ENCODE measurements around the gene SH3GL2. TPM values are rescaled to one million over a fixed set of nuclear protein-coding genes. Genes with fewer than 3 reads are reported as not detected.
A peak's percentile ranks its signal among the peaks of the same experiment; 100 is the strongest.

The SH3GL2 gene
- 0.34 to 0.51 TPM (median 0.38 TPM) in 3 replicates for total RNA-seq

DNA sequence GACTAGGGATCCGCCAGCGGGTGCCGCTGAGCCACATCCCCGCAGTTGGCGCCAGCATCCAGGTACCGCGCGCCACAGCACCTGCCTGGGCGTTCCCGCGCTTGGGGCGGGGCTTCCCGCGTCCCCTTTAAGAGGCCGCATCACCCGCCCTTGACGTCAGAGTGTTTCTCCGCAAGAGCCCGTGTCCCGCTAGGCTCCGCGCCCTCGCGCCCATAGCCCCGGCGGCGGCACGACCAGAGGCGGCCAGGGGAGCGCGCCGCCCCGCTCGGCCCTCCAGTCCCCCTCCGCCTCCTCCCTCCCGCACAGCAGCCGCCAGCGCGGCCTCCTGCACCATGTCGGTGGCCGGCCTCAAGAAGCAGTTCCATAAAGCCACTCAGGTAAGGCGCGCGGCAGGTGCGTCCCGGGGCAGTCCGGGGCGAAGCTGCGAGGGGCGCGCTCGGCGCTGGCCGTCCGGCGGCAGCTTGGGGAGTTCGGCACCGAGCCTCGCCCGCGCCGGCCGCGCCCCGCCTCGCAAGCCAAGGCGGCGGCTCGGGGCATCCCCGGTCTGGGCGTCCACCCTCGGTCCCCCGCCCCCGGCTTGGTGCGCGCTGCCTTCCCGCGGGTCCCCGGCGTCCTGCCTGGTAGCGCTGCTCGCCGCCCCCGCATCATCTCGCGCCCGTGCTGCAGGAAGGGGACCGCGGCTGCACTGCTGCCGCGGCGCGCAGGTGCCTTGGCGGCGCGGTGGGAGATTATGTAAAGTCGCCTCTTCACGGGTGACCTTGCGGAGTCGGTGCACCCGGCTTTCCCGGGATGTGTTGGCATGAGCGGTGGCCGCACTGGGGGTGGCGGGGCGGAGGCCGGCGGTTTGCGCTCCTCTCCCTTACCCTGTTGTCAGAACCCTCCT, at the start of gene SH3GL2:
Gene SH3GL2 (plus strand): TSS at position 156 of the 883 bp plus-strand sequence.
- Mint-ChIP-seq H3K4me1 (peaks cover 8% of the 10 kb centered on the region), H3K4me3 (peak within 1 kb of the TSS; percentile 69), H3K36me3 (no peaks in the 10 kb centered on the region), H3K9me3 (peaks cover 3% of the 10 kb centered on the region), H3K27me3 (ENCODE audit: low read depth) (peaks cover 84% of the 10 kb centered on the region), H3K27ac (no peak within 1 kb of the TSS)
- peak; percentile 28 to 61 for DNase-seq (ENCODE audit: low spot score in 2 of 2, unreplicated experiment in 2 of 2)
- TF ChIP-seq, protein P1, sequence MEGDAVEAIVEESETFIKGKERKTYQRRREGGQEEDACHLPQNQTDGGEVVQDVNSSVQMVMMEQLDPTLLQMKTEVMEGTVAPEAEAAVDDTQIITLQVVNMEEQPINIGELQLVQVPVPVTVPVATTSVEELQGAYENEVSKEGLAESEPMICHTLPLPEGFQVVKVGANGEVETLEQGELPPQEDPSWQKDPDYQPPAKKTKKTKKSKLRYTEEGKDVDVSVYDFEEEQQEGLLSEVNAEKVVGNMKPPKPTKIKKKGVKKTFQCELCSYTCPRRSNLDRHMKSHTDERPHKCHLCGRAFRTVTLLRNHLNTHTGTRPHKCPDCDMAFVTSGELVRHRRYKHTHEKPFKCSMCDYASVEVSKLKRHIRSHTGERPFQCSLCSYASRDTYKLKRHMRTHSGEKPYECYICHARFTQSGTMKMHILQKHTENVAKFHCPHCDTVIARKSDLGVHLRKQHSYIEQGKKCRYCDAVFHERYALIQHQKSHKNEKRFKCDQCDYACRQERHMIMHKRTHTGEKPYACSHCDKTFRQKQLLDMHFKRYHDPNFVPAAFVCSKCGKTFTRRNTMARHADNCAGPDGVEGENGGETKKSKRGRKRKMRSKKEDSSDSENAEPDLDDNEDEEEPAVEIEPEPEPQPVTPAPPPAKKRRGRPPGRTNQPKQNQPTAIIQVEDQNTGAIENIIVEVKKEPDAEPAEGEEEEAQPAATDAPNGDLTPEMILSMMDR (IDR thresholded peaks at IDR 0.05; ENCODE audit: unreplicated experiment): no peak

DNA sequence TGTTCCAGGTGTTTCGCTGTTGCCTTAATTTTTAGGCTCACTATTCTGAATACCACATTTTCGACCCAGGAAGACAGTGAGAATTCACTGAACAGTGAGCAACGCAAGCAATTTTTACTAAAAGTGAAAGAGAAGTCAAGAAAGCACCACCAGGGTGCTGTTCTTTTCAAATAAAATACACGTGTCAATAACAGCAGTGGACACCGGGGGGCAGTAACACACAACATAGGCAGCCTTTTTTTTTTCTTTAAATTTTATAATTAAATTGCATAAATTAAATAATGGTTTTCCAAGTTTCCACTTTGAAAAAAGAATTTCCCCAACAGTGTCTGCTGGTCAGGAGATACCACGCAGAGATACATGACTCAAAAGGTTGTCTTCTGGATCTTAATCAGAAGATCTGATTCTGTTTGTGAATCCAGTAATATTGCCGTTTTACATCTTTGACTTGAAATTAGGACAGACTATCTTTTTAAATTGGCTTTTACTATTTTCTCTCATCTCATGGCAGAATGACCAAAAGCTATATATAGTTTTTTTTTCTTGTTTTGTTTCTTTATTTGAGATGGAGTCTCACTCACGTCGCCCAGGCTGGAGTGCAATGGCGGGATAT, 47.1 kb upstream of the SH3GL2 start:
- TF ChIP-seq, protein P1 (IDR thresholded peaks at IDR 0.05; ENCODE audit: unreplicated experiment): peak; percentile 90
- H3K4me1 Mint-ChIP-seq: no peaks in the 10 kb centered on the region
- peaks cover 21% of the 10 kb centered on the region for H3K27me3 Mint-ChIP-seq (ENCODE audit: low read depth)
- no peak overlapping the region for H3K4me3 Mint-ChIP-seq
- H3K9me3 Mint-ChIP-seq: no peaks in the 10 kb centered on the region
- no peak overlapping the region for H3K27ac Mint-ChIP-seq
- no peaks in the 10 kb centered on the region for H3K36me3 Mint-ChIP-seq
- peak in 1 of 2 experiments; percentile 63 for DNase-seq (ENCODE audit: low spot score in 2 of 2, unreplicated experiment in 2 of 2)

DNA sequence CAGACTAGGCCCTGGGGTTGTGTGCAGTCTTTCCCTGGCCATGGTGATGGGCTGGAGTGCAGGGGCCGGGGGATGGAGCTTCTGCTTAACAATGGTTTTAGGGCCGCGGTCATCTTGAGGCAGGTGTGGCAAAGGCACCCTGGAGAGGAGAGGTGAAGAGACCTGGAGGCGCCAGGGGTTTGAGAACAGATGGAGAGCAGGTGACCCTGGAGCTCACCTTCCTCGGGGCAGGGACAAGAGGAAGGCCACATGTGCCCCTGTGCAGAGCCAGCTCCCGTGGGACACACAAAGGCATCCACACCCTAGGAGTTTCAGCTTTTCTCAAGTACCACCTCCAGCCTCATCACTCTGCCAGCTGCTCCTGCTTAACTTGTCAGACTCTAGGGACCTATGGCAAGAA, 46.4 kb upstream of the SH3GL2 start:
- Mint-ChIP-seq H3K27ac (no peak overlapping the region), H3K27me3 (ENCODE audit: low read depth) (peaks cover 18% of the 10 kb centered on the region), H3K36me3 (no peaks in the 10 kb centered on the region), H3K4me3 (no peak overlapping the region), H3K4me1 (no peaks in the 10 kb centered on the region), H3K9me3 (no peaks in the 10 kb centered on the region)
- DNase-seq (ENCODE audit: low spot score in 2 of 2, unreplicated experiment in 2 of 2): no peak
- TF ChIP-seq, protein P1 (IDR thresholded peaks at IDR 0.05; ENCODE audit: unreplicated experiment): no peak

DNA sequence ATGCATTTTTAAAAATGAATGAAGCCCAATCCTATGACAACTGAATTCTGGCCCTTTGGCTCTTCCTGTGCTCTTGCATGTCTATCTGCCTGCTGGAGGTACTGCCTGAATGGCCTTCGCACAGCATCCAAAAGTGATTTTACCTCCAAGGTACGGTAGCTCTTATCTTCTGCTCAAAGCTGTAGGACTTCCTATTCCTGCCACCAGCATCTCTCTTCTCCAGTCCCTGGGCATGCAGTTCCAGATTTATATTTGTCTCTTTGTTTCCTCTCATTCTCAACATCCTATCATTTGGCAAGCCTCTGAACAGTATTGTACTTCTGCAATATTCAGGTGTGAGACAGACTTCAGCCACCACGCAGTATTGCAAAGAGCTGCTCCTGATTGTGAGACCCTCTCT, 43.7 kb upstream of the SH3GL2 start:
- DNase-seq (ENCODE audit: low spot score in 2 of 2, unreplicated experiment in 2 of 2): no peak
- Mint-ChIP-seq H3K4me3 (no peak overlapping the region), H3K27ac (no peak overlapping the region), H3K9me3 (no peaks in the 10 kb centered on the region), H3K27me3 (ENCODE audit: low read depth) (peaks cover 14% of the 10 kb centered on the region), H3K4me1 (no peaks in the 10 kb centered on the region), H3K36me3 (no peaks in the 10 kb centered on the region)
- TF ChIP-seq, protein P1 (IDR thresholded peaks at IDR 0.05; ENCODE audit: unreplicated experiment): no peak

DNA sequence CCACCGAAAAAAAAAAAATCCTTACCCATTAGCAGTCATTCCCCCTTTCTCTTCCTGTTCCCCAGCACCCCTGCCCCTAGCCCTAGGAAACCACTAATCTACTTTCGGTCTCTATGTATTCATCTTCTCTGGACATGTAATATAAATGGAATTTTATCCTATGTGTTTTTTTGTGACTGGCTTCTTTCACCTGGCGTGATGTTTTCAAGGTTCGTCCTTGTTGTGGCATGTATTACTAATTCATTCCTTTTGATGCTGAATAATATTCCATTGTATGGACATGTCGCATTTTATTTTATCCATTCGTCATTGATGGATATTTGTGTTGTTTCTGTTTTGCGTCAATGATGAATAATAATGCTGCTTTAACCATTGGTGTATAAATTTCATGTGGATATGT, 42.8 kb upstream of the SH3GL2 start:
- Mint-ChIP-seq H3K27ac (no peak overlapping the region), H3K4me1 (no peaks in the 10 kb centered on the region), H3K9me3 (peaks cover 8% of the 10 kb centered on the region), H3K27me3 (ENCODE audit: low read depth) (peaks cover 17% of the 10 kb centered on the region), H3K4me3 (no peak overlapping the region), H3K36me3 (no peaks in the 10 kb centered on the region)
- DNase-seq (ENCODE audit: low spot score in 2 of 2, unreplicated experiment in 2 of 2): no peak
- TF ChIP-seq, protein P1 (IDR thresholded peaks at IDR 0.05; ENCODE audit: unreplicated experiment): no peak

All from mesothelial cell of epicardium (in vitro differentiated cells).